ENCODE results near the gene LCN12. TPM values are rescaled to one million over a fixed set of nuclear protein-coding genes. Genes with fewer than 3 reads are reported as not detected.

Gene LCN12, protein sequence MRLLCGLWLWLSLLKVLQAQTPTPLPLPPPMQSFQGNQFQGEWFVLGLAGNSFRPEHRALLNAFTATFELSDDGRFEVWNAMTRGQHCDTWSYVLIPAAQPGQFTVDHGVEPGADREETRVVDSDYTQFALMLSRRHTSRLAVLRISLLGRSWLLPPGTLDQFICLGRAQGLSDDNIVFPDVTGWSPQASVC
- 2.5 TPM for total RNA-seq (2021; ENCODE audit: unreplicated experiment)
- polyA plus RNA-seq (2012; ENCODE audit: insufficient read length), result 3.0 TPM
- Bru-seq, nascent RNA, result percentile 34 among the genes with signal in this experiment
- percentile 37 among the genes with signal in this experiment for BruChase-seq, experiment 1, labeled RNA remaining after a 2-hour chase
- BruChase-seq, experiment 2, labeled RNA remaining after a 6-hour chase, result percentile 43 among the genes with signal in this experiment
- long read RNA-seq, partial matches to known transcripts, result 0 of 1 reads
- long read RNA-seq, other reads (novel, unspliced or antisense), result 1 of 1 reads

DNA sequence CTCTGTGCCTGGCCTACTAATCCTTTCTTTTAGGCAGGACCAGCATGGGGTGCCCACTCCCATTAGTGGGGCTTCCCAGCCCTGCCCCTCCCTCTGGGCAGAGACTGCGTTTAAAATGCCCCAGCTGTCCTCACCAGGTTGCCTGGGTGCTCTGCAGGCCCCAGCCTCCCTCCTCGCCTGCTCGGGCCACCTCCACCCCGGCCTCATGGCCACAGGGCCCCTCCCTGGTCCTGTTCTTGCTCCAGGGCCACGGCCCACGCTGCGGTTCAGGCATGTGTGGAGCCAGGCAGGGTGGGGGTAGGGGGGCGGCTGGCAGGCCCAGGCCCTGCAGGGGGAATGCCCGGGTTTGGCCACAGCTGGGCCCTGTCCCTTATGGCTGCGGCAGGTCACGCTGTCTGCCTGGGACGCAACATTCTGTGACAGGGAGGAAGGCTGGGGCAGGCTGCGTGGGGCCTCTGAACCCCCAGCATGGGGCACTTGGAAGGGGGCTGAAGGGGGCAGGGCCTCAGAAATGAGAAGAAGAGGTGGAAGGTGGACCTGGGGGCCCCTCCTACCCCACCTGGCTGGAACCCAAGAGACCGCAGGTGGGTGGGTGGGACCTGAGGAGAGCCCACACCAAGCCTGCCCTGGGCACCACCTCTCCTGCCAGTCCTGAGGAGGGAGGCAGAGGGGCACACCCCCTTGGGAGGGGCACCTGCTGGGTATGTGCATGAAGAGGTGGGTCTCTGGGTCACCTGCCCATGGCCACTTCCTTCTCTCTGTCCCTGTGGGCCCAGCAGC is at the start of gene LCN12:
Gene LCN12 (plus strand): TSS at position 733 of the 780 bp plus-strand sequence. CDS start 55 bp downstream, outside the sequence.
- no peak for DNase-seq (ENCODE audit: low read depth, low spot score)
- H3K27ac ChIP-seq (ENCODE audit: low read length), result no peak within 1 kb of the TSS; the same call in 1 of the 2 replicates
- no peak for TF ChIP-seq TCF7L2 (IDR thresholded peaks at IDR 0.05; ENCODE audit: low read depth, low read length)
- TF ChIP-seq SIN3A (IDR thresholded peaks at IDR 0.05; ENCODE audit: borderline replicate concordance, insufficient read depth, low read depth, low read length), result no peak
- TF ChIP-seq, protein P1, sequence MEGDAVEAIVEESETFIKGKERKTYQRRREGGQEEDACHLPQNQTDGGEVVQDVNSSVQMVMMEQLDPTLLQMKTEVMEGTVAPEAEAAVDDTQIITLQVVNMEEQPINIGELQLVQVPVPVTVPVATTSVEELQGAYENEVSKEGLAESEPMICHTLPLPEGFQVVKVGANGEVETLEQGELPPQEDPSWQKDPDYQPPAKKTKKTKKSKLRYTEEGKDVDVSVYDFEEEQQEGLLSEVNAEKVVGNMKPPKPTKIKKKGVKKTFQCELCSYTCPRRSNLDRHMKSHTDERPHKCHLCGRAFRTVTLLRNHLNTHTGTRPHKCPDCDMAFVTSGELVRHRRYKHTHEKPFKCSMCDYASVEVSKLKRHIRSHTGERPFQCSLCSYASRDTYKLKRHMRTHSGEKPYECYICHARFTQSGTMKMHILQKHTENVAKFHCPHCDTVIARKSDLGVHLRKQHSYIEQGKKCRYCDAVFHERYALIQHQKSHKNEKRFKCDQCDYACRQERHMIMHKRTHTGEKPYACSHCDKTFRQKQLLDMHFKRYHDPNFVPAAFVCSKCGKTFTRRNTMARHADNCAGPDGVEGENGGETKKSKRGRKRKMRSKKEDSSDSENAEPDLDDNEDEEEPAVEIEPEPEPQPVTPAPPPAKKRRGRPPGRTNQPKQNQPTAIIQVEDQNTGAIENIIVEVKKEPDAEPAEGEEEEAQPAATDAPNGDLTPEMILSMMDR (IDR thresholded peaks at IDR 0.05), result no peak
- TF ChIP-seq POLR2AphosphoS5 (IDR thresholded peaks at IDR 0.05; ENCODE audit: low read depth, low read length), result no peak
- TF ChIP-seq, protein P2, sequence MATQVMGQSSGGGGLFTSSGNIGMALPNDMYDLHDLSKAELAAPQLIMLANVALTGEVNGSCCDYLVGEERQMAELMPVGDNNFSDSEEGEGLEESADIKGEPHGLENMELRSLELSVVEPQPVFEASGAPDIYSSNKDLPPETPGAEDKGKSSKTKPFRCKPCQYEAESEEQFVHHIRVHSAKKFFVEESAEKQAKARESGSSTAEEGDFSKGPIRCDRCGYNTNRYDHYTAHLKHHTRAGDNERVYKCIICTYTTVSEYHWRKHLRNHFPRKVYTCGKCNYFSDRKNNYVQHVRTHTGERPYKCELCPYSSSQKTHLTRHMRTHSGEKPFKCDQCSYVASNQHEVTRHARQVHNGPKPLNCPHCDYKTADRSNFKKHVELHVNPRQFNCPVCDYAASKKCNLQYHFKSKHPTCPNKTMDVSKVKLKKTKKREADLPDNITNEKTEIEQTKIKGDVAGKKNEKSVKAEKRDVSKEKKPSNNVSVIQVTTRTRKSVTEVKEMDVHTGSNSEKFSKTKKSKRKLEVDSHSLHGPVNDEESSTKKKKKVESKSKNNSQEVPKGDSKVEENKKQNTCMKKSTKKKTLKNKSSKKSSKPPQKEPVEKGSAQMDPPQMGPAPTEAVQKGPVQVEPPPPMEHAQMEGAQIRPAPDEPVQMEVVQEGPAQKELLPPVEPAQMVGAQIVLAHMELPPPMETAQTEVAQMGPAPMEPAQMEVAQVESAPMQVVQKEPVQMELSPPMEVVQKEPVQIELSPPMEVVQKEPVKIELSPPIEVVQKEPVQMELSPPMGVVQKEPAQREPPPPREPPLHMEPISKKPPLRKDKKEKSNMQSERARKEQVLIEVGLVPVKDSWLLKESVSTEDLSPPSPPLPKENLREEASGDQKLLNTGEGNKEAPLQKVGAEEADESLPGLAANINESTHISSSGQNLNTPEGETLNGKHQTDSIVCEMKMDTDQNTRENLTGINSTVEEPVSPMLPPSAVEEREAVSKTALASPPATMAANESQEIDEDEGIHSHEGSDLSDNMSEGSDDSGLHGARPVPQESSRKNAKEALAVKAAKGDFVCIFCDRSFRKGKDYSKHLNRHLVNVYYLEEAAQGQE (IDR thresholded peaks at IDR 0.05; ENCODE audit: insufficient read depth in 1 of 2, low read depth in 2 of 2, low read length in 1 of 2), result no peak
- H3K27me3 ChIP-seq (ENCODE audit: control insufficient read depth, insufficient read depth, low read length), result no peaks in the 10 kb centered on the region
- no peaks in the 10 kb centered on the region for H3K9me3 ChIP-seq (ENCODE audit: control insufficient read depth, insufficient read depth, low read depth, low read length)
- in situ Hi-C loops (cut with HindIII; ENCODE audit: low pct_unique_long_range_greater_than_20kb, low sequenced_read_pairs) (no loop called here), intact Hi-C loops (cut with micrococcal nuclease; ENCODE audit: unreplicated experiment) (no loop called here)
- H3K36me3 ChIP-seq (ENCODE audit: control insufficient read depth, insufficient read depth, low read length), result no peaks in the 10 kb centered on the region; the same call in 1 of the 2 replicates
- peaks cover 18% of the 10 kb centered on the region for H3K4me1 ChIP-seq (ENCODE audit: control insufficient read depth, insufficient read depth, low read length)
- ATAC-seq, result no peak
- no TSS peak for BruUV-seq (replicated peaks)
- ChIA-PET CTCF (interaction anchor here (0.6 kb wide), 1 partner anchor 13 kb away, joined by 8 read pairs; no protein-coding TSS in a partner anchor), POLR2A (interaction anchor here (0.5 kb wide), 1 partner anchor 112 kb away, joined by 4 read pairs; no protein-coding TSS in a partner anchor)
- no peak within 1 kb of the TSS for H3K4me3 ChIP-seq (ENCODE audit: low read depth in 2 of 2, low read length in 2 of 2)

DNA sequence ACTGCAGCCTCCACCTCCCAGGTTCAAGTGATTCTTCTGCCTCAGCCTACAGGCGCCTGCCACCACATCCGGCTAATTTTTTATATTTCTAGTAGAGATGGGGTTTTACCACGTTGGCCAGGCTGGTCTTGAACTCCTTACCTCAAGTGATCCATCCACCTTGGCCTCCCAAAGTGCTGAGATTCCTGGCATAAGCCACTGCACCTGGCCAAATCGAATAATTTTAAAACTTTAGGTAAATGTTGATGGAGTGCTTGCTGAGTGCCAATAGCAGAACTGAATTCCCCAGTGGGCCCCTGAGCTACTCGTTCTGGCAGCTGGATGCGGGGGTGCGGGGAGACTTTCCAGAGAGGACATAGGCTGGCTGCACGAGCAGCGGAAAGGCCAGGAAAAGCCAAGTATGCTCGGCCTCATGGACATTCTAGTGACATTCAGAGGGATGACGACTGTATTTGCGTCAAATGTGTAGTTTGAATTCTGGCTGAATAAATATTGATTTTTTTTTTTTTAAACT is 49.0 kb upstream of the LCN12 start:
- no peaks in the 10 kb centered on the region for H3K27me3 ChIP-seq (ENCODE audit: control insufficient read depth, insufficient read depth, low read length)
- intact Hi-C loops (cut with micrococcal nuclease; ENCODE audit: unreplicated experiment), result no loop called here
- no peak overlapping the region for H3K4me3 ChIP-seq (ENCODE audit: low read depth in 2 of 2, low read length in 2 of 2)
- H3K9me3 ChIP-seq (ENCODE audit: control insufficient read depth, insufficient read depth, low read depth, low read length), result no peaks in the 10 kb centered on the region
- DNase-seq (ENCODE audit: low read depth, low spot score) (no peak), ATAC-seq (no peak)
- TSS peak; percentile 51 for BruUV-seq (replicated peaks)
- in situ Hi-C loops (cut with HindIII; ENCODE audit: low pct_unique_long_range_greater_than_20kb, low sequenced_read_pairs), result no loop called here
- no peak for TF ChIP-seq SIN3A (IDR thresholded peaks at IDR 0.05; ENCODE audit: borderline replicate concordance, insufficient read depth, low read depth, low read length)
- peak overlapping the region; percentile 97 for H3K27ac ChIP-seq (ENCODE audit: low read length)
- H3K4me1 ChIP-seq (ENCODE audit: control insufficient read depth, insufficient read depth, low read length), result peaks cover 47% of the 10 kb centered on the region
- peaks cover 8% of the 10 kb centered on the region; the same call in 1 of the 2 replicates for H3K36me3 ChIP-seq (ENCODE audit: control insufficient read depth, insufficient read depth, low read length)
- CTCF ChIA-PET, result no interaction called here
- POLR2A ChIA-PET, result no interaction called here

All from Panc1 (cell line).